Left lung (tissue), 10 donors: ENCODE data around the gene PRKCZ. TPM values are rescaled to one million over a fixed set of nuclear protein-coding genes. Genes with fewer than 3 reads are reported as not detected.
A peak's percentile ranks its signal among the peaks of the same experiment; 100 is the strongest.

Experiments used
- ATAC-seq: fragments of 200-7000 bp; cut with Tn5 transposase; one replicate; pipeline ENCODE4 v1.9.1; 2020; ENCODE audit warnings: moderate library complexity
- DNase-seq, 4 donors: peaks; one replicate each; pipeline ENCODE4 v3.0.0-alpha.2; 2013 to 2020
- H3K27ac ChIP-seq, 2 donors: fragments of 200-600 bp; sonication (generic) in 1 of 2; one replicate each; pipeline versions ENCODE4 v1.5.0 to v1.8.0; 2020 to 2021
- H3K27me3 ChIP-seq, 2 donors: fragments of 200-600 bp; sonication (generic) in 1 of 2; one replicate each; pipeline versions ENCODE4 v1.5.0 to v1.8.0; 2020 to 2021
- H3K36me3 ChIP-seq, 2 donors: fragments of 200-600 bp; sonication (generic) in 1 of 2; one replicate each; pipeline versions ENCODE4 v1.5.0 to v1.8.0; 2020 to 2021
- H3K4me1 ChIP-seq, 2 donors: fragments of 200-600 bp; one replicate each; pipeline ENCODE4 v1.8.0; 2021
- H3K4me3 ChIP-seq, 2 donors: fragments of 200-600 bp; sonication (generic) in 1 of 2; one replicate each; pipeline versions ENCODE4 v1.5.0 to v1.8.0; 2020 to 2021; ENCODE audit warnings: mild to moderate bottlenecking in 1 of 2
- H3K9me3 ChIP-seq, 2 donors: fragments of 200-600 bp; sonication (generic) in 1 of 2; one replicate each; pipeline versions ENCODE4 v1.5.0 to v1.8.0; 2020 to 2021
- intact Hi-C, 2 donors: fragments of 100-400 bp; cut with DNase I; formaldehyde crosslinking; loops; one replicate each; pipeline versions ENCODE4 v1.11.2 to v1.14.2; 2022
- polyA plus RNA-seq, 6 donors: library from polyadenylated mRNA; unstranded; fragments of 120-200 nt; gene quantifications; one replicate each; pipeline ENCODE4 v1.2.1, GENCODE V29; 2013; ENCODE audit not compliant: insufficient read length in 6 of 6
- total RNA-seq, 2 donors: library from RNA; stranded (reverse); fragmentation: NEBNext Ultra II Directional; extraction: Animal tissue kit (Norgen Biotek cat#: 25700); gene quantifications; one replicate each; pipeline ENCODE4 v1.2.1, GENCODE V29; 2021
- TF ChIP-seq, protein P1 (sequence below), 2 donors: fragments of 200-600 bp; sonication (generic) in 1 of 2; IDR thresholded peaks; one replicate each; pipeline versions ENCODE4 v1.5.0 to v1.8.0; 2021; ENCODE audit warnings: antibody characterized with exemption in 2 of 2
- donor health status: DM: no; HTN: yes; CAD: no.
- donor health status: DM: no; HTN: no; CAD: no.

The PRKCZ gene
- total and polyA plus RNA-seq, 8 donors = 37.5 to 129 (median 48.0) TPM

DNA sequence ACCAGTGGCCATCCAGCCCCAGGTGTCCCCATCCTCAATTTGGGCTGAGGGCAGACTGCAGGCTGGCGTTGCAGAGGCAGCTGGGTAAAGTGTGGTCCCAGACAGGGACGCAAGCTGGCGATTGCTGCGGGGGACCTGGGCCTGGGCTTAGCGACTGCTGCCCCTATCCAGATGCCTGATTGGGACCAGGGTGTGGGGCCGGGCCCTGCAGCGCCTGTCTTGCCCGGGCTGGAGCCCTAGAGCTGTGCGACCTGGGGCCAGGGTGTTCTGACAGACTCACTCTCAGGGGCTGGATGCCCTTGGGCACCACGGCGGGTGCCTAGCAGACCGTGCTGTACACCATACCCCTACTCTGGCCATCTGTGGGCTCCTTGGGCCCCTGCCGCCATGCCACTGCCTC lies 160.6 kb downstream of the PRKCZ start:
- ATAC-seq = no peak
- Histone ChIP-seq H3K27ac (no peak overlapping the region), H3K4me1 (peaks cover 42 to 72% of the 10 kb centered on the region in 2 donors), H3K36me3 (no peaks in the 10 kb centered on the region), H3K9me3 (no peaks in the 10 kb centered on the region), H3K4me3 (no peak overlapping the region), H3K27me3 (no peaks in the 10 kb centered on the region)
- intact Hi-C loops = no loop called here
- no peak for DNase-seq
- TF ChIP-seq, protein P1, sequence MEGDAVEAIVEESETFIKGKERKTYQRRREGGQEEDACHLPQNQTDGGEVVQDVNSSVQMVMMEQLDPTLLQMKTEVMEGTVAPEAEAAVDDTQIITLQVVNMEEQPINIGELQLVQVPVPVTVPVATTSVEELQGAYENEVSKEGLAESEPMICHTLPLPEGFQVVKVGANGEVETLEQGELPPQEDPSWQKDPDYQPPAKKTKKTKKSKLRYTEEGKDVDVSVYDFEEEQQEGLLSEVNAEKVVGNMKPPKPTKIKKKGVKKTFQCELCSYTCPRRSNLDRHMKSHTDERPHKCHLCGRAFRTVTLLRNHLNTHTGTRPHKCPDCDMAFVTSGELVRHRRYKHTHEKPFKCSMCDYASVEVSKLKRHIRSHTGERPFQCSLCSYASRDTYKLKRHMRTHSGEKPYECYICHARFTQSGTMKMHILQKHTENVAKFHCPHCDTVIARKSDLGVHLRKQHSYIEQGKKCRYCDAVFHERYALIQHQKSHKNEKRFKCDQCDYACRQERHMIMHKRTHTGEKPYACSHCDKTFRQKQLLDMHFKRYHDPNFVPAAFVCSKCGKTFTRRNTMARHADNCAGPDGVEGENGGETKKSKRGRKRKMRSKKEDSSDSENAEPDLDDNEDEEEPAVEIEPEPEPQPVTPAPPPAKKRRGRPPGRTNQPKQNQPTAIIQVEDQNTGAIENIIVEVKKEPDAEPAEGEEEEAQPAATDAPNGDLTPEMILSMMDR (IDR thresholded peaks at IDR 0.05) = no peak

DNA sequence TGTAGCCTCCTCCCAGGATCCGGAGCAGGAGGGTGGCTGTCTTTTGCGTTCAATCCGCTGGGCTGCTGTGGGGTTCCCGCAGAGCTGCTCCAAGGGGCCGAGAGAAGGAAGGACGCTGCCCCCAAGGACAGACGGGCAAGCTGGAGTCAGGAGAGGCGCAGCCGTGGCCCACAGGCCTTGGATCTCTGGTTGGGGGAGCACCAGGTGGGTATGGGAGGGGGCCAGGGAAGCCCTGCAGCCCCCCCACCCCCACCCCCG lies 162.0 kb downstream of the PRKCZ start:
- peak overlapping the region in 1 of 2 donors; percentile 18 for H3K4me3 ChIP-seq
- intact Hi-C loops = no loop called here
- no peaks in the 10 kb centered on the region for H3K27me3 ChIP-seq
- DNase-seq = peak in 1 of 4 donors; percentile 74
- no peaks in the 10 kb centered on the region for H3K36me3 ChIP-seq
- TF ChIP-seq, protein P1 (IDR thresholded peaks at IDR 0.05) = no peak
- no peak for ATAC-seq
- H3K9me3 ChIP-seq = no peaks in the 10 kb centered on the region
- H3K4me1 ChIP-seq = peaks cover 36 to 59% of the 10 kb centered on the region in 2 donors
- peak overlapping the region; percentile 95 to 96 for H3K27ac ChIP-seq

DNA sequence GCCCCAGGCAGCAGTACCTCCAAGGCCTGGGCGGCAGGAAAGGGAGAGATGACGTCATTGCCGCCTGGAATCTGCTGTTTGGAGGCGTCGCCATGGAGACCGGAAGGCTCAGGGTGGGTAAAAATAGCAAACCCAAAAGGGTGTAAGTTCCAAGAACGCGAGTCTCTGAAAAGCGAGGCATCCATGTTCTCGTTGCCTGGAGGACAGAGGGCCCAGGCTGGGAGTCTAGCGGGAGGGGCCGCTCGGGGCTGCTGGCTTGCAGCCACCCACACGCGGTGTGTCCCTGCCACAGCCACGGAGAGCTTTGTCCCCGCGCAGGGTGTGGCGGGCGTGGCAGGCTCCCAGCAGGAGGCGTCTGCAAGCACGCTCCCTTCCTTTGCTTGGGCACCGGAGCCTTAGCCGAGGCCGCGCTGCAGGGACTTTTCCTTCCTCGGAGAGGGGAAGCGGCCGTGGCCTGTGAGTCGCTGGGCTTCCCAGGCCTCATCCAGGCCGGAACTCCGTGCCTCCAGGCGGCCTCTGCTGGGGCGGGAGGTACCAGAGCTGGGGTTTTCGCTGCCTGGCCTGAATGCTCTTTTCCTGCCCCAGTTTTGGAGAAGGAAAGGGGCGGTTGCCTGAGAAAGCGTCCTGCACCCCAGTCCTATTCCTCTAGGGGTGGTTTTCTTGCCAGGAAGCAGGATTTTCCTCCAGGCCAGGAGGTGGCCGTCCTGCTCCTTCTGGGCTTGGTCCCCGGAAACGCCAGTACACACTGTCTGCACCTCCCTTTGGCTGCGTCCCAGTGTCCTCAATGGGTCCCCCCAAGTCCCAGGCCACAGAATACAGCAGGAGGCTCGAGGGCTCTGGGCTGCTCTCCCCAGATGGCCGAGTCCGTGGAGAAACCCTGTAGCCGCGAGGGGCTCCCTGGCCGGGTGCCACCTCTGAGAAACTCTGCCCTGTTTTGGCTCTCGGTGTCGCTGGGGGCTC lies 162.6 kb downstream of the PRKCZ start:
- intact Hi-C loops = no loop called here
- peaks cover 32 to 53% of the 10 kb centered on the region in 2 donors for H3K4me1 ChIP-seq
- ATAC-seq (peak; percentile 55), DNase-seq (peak; percentile 90 to 97 (median 93))
- H3K27me3 ChIP-seq = no peaks in the 10 kb centered on the region
- no peaks in the 10 kb centered on the region for H3K36me3 ChIP-seq
- H3K27ac ChIP-seq = peak overlapping the region; percentile 95 to 96
- H3K9me3 ChIP-seq = no peaks in the 10 kb centered on the region
- H3K4me3 ChIP-seq = peak overlapping the region in 1 of 2 donors; percentile 18
- TF ChIP-seq, protein P1 (IDR thresholded peaks at IDR 0.05) = peak; percentile 16 to 32

GRCh38 chr1:2213576-2214505 lies 163.6 kb downstream of the PRKCZ start:
- peak; percentile 58 for ATAC-seq
- no peaks in the 10 kb centered on the region for H3K36me3 ChIP-seq
- peak; percentile 72 to 94 (median 86) for DNase-seq
- intact Hi-C loops = no loop called here
- TF ChIP-seq, protein P1 (IDR thresholded peaks at IDR 0.05) = no peak
- H3K4me3 ChIP-seq = peak overlapping the region in 1 of 2 donors; percentile 18
- peak overlapping the region; percentile 95 to 96 for H3K27ac ChIP-seq
- H3K27me3 ChIP-seq = no peaks in the 10 kb centered on the region
- H3K9me3 ChIP-seq = no peaks in the 10 kb centered on the region
- H3K4me1 ChIP-seq = peaks cover 29 to 43% of the 10 kb centered on the region in 2 donors
